Endothelial cell of umbilical vein (primary cell): ENCODE data around the gene MAST4. TPM values are rescaled to one million over a fixed set of nuclear protein-coding genes. Genes with fewer than 3 reads are reported as not detected.

Experiments used
- BruUV-seq: library from RNA; stranded (reverse); fragments of 400-500 nt; replicated peaks from 2 replicates; lab custom pipeline; 2021; lab: Mats Ljungman, UMichigan
- CTCF ChIA-PET: fragments of 300-600, 350-600 bp; sonication (Branson Sonifier 250); formaldehyde crosslinking; loops from one replicate; lab custom pipeline; 2021; ENCODE audit warnings: antibody characterized with exemption, inconsistent platforms; lab: Charles Lee
- POLR2A ChIA-PET: fragments of 300-600, 350-600 bp; sonication (Branson Sonifier 250); formaldehyde crosslinking; loops from one replicate; lab custom pipeline; 2021; ENCODE audit warnings: antibody characterized with exemption, inconsistent platforms; lab: Charles Lee
- DNase-seq: peaks from one replicate; pipeline ENCODE4 v3.0.0-alpha.2; 2011; ENCODE audit warnings: low read depth, low spot score
- FAIRE-seq: peaks from 2 replicates; lab custom pipeline; 2011; peaks lifted over from hg19 to GRCh38; lab: Jason Lieb, UNC
- H2AFZ ChIP-seq: 2 replicates; pipeline ENCODE4 v1.6.0; 2012; ENCODE audit warnings: low read depth, low read length, control low read depth, inconsistent platforms
- H3K27ac ChIP-seq: 2 replicates; pipeline ENCODE4 v1.5.1; 2011; ENCODE audit warnings: low read depth, mild to moderate bottlenecking, control low read depth, low read length, moderate library complexity; ENCODE audit not compliant: insufficient read depth
- H3K27me3 ChIP-seq, 2 experiments: 2 replicates each; pipeline versions ENCODE4 v1.6.0 to v1.6.1; 2011; ENCODE audit warnings: low read length in 2 of 2, mixed read lengths in 1 of 2; ENCODE audit not compliant: control insufficient read depth in 2 of 2, insufficient read depth in 2 of 2
- H3K36me3 ChIP-seq, 2 experiments: 2 replicates in 1 of 2; 3 replicates in 1 of 2; pipeline ENCODE4 v1.5.1; 2011; ENCODE audit warnings: low read length in 2 of 2, mild to moderate bottlenecking in 1 of 2, moderate library complexity in 1 of 2; ENCODE audit not compliant: control insufficient read depth in 2 of 2, insufficient read depth in 2 of 2; ENCODE audit errors: extremely low read depth in 1 of 2
- H3K4me1 ChIP-seq: 3 replicates; pipeline ENCODE4 v1.5.1; 2011; ENCODE audit warnings: mild to moderate bottlenecking, low read length; ENCODE audit not compliant: control insufficient read depth, insufficient read depth; ENCODE audit errors: extremely low read depth
- H3K4me2 ChIP-seq: 2 replicates; pipeline ENCODE4 v1.6.1; 2011; ENCODE audit warnings: low read length, control low read depth, mixed read lengths; ENCODE audit not compliant: insufficient read depth
- H3K4me3 ChIP-seq, 3 experiments: fragments of 200-600 bp in 1 of 3; sonication (generic), shearing (Covaris generic) in 1 of 3; replicated peaks in 1 of 3; 2 replicates each; pipeline ENCODE4 v1.5.1; 2011 to 2016; ENCODE audit warnings: control low read depth in 3 of 3, low read length in 3 of 3, mild to moderate bottlenecking in 2 of 3, inconsistent platforms in 1 of 3, low read depth in 1 of 3, moderate library complexity in 1 of 3; ENCODE audit not compliant: insufficient read depth in 1 of 3
- H3K79me2 ChIP-seq: 2 replicates; pipeline ENCODE4 v1.6.0; 2012; ENCODE audit warnings: low read length, inconsistent platforms; ENCODE audit not compliant: control insufficient read depth, insufficient read depth
- H3K9ac ChIP-seq: replicated peaks from 2 replicates; pipeline ENCODE3; 2011; ENCODE audit warnings: low read length, control low read depth; ENCODE audit not compliant: insufficient read depth; ENCODE audit errors: extremely low read depth
- H3K9me1 ChIP-seq: replicated peaks from 3 replicates; pipeline ENCODE4 v1.6.0; 2011; ENCODE audit warnings: mild to moderate bottlenecking, low read length; ENCODE audit not compliant: control insufficient read depth, insufficient read depth; ENCODE audit errors: extremely low read depth
- H3K9me3 ChIP-seq: replicated peaks from 2 replicates; pipeline ENCODE4 v1.5.1; 2012; ENCODE audit warnings: low read length, inconsistent platforms; ENCODE audit not compliant: control insufficient read depth, insufficient read depth
- H4K20me1 ChIP-seq: replicated peaks from 2 replicates; pipeline ENCODE3; 2011; ENCODE audit warnings: mild to moderate bottlenecking, low read length; ENCODE audit not compliant: control insufficient read depth, insufficient read depth; ENCODE audit errors: extremely low read depth
- CTCF ChIP-seq, 2 donors: IDR thresholded peaks; 1 replicate in 1 of 2; 2 replicates in 1 of 2; pipeline ENCODE4 v1.5.1; 2011; ENCODE audit warnings: low read length in 2 of 2, mild to moderate bottlenecking in 2 of 2, moderate library complexity in 2 of 2, control low read depth in 1 of 2, inconsistent platforms in 1 of 2, low read depth in 1 of 2; ENCODE audit not compliant: insufficient read depth in 1 of 2; ENCODE audit errors: extremely low read depth in 1 of 2
- EZH2 ChIP-seq: IDR thresholded peaks from 2 replicates; pipeline ENCODE4 v1.6.1; 2012; ENCODE audit warnings: borderline replicate concordance, low read depth, mild to moderate bottlenecking, moderate library complexity, low read length, inconsistent platforms; ENCODE audit not compliant: severe bottlenecking
- FOS ChIP-seq: IDR thresholded peaks from 2 replicates; pipeline ENCODE4 v1.6.1; 2011; ENCODE audit warnings: mild to moderate bottlenecking, low read length, moderate library complexity, borderline replicate concordance; ENCODE audit not compliant: insufficient read depth
- GATA2 ChIP-seq: IDR thresholded peaks from 2 replicates; pipeline ENCODE4 v1.7.0; 2011; ENCODE audit warnings: low read depth, mild to moderate bottlenecking, moderate library complexity, mixed read lengths, low read length; ENCODE audit not compliant: insufficient read length, insufficient read depth
- JUN ChIP-seq: IDR thresholded peaks from 2 replicates; pipeline ENCODE4 v1.6.1; 2011; ENCODE audit warnings: borderline replicate concordance, low read depth; ENCODE audit not compliant: insufficient read length, insufficient read depth
- MAX ChIP-seq: IDR thresholded peaks from 2 replicates; pipeline ENCODE4 v1.6.1; 2011; ENCODE audit not compliant: insufficient read depth, insufficient read length
- MYC ChIP-seq: IDR thresholded peaks from one replicate; pipeline ENCODE4 v1.6.1; 2011; ENCODE audit warnings: mild to moderate bottlenecking, low read depth, low read length
- POLR2A ChIP-seq: IDR thresholded peaks from 2 replicates; pipeline ENCODE4 v1.6.1; 2012; ENCODE audit warnings: low read depth, mild to moderate bottlenecking, control low read depth, low read length
- POLR2AphosphoS5 ChIP-seq: IDR thresholded peaks from 2 replicates; pipeline ENCODE4 v1.6.1; 2012; ENCODE audit warnings: low read depth, mild to moderate bottlenecking, control low read depth, low read length, moderate library complexity; ENCODE audit not compliant: insufficient read depth
- dilution Hi-C: fragments of 300-500 bp; cut with MboI; formaldehyde crosslinking; loops from one replicate; pipeline ENCODE4 v1.15.0; 2019; ENCODE audit warnings: low sequenced_read_pairs; ENCODE audit not compliant: extremely low pct_ligation_motif_present
- intact Hi-C: fragments of 100-400 bp; cut with micrococcal nuclease; formaldehyde crosslinking; loops from one replicate; pipeline ENCODE4 v1.10.0; 2022
- polyA plus RNA-seq, 4 experiments: library from polyadenylated mRNA; depleted of rRNA in 3 of 4; stranded (reverse) in 3 of 4; unstranded in 1 of 4; fragments of >200 nt; gene quantifications; 2 replicates each; pipeline versions ENCODE4 v1.2.1 to v1.2.3, GENCODE V29; 2011 to 2012; ENCODE audit warnings: missing spikeins in 1 of 4
- total RNA-seq: library from RNA; stranded (reverse); gene quantifications from 2 replicates; pipeline ENCODE4 v1.2.3, GENCODE V29; 2021

The MAST4 gene
- total and polyA plus RNA-seq, 2 donors (not counting 3 experiments of a cell fraction or from before 2014, with no cell fraction given), result 40.2 to 116 TPM

- Histone ChIP-seq H3K36me3 (no peaks in the 10 kb centered on the region), H3K4me2 (no peak overlapping the region), H3K4me1 (no peaks in the 10 kb centered on the region), H3K4me3 (no peak overlapping the region), H3K9me3 (no peaks in the 10 kb centered on the region), H3K79me2 (no peaks in the 10 kb centered on the region), H3K9ac (no peak overlapping the region), H3K9me1 (no peaks in the 10 kb centered on the region), H4K20me1 (no peaks in the 10 kb centered on the region), H2AFZ (no peak overlapping the region), H3K27me3 (no peaks in the 10 kb centered on the region), H3K27ac (no peak overlapping the region)
- POLR2A ChIA-PET, result interaction anchor here (2.6 kb wide), 1 partner anchor 10 kb away, joined by 15 read pairs; no protein-coding TSS in a partner anchor
- dilution Hi-C loops (no loop called here), intact Hi-C loops (no loop called here)
- CTCF ChIA-PET, result interaction anchor here (1.1 to 10.9 kb wide), 6 partner anchors 8 to 47 kb away, joined by 3 to 130 read pairs (median 6); no protein-coding TSS in a partner anchor
- no peak for DNase-seq
- BruUV-seq, result no TSS peak
- TF ChIP-seq MYC (no peak), CTCF (IDR thresholded peaks at IDR 0.05; ENCODE audit: extremely low read depth in 1 of 2, insufficient read depth in 1 of 2, low read depth in 1 of 2, low read length in 2 of 2) (no peak), POLR2AphosphoS5 (no peak), POLR2A (no peak), MAX (no peak), EZH2 (no peak), FOS (no peak), JUN (no peak), GATA2 (no peak)
- FAIRE-seq, result no peak
Measured at GRCh38 chr5:66818935-66819328, 222.7 kb downstream of the MAST4 start.
